HepG2 (cell line): ENCODE measurements around the gene MYO19. TPM values are rescaled to one million over a fixed set of nuclear protein-coding genes. Genes with fewer than 3 reads are reported as not detected.

Source experiments
- DMAP1 ChIP-seq: IDR thresholded peaks from 2 replicates; pipeline ENCODE4 v1.6.1; 2016
- EEA1 ChIP-seq: sonication (generic); formaldehyde crosslinking; IDR thresholded peaks from 2 replicates; pipeline ENCODE4 v1.5.1; 2020; ENCODE audit warnings: mild to moderate bottlenecking, missing genetic modification reagents, borderline replicate concordance
- FOXO4 ChIP-seq: sonication (generic); formaldehyde crosslinking; conservative IDR thresholded peaks from 2 replicates; pipeline ENCODE4 v1.8.1; 2023; ENCODE audit warnings: missing genetic modification reagents
- HDAC6 ChIP-seq: fragments of 200-600 bp; sonication (generic); IDR thresholded peaks from 2 replicates; pipeline ENCODE4 v1.7.0; 2017; ENCODE audit warnings: mild to moderate bottlenecking, antibody characterized with exemption, low read length, low read depth
- HOXA3 ChIP-seq: sonication (generic); formaldehyde crosslinking; IDR thresholded peaks from 2 replicates; pipeline ENCODE4 v1.5.0; 2020; ENCODE audit warnings: missing genetic modification reagents
- HOXA9 ChIP-seq: sonication (generic); formaldehyde crosslinking; IDR thresholded peaks from 2 replicates; pipeline ENCODE4 v1.8.1; 2022; ENCODE audit warnings: missing genetic modification reagents, mild to moderate bottlenecking, moderate library complexity, borderline replicate concordance
- IRF2 ChIP-seq: IDR thresholded peaks from 2 replicates; pipeline ENCODE4 v1.6.1; 2018; ENCODE audit warnings: missing genetic modification reagents, missing compliant biosample characterization
- KLF13 ChIP-seq: sonication (generic); formaldehyde crosslinking; IDR thresholded peaks from 2 replicates; pipeline ENCODE4 v1.4.0; 2020; ENCODE audit warnings: mild to moderate bottlenecking, missing genetic modification reagents
- MED13 ChIP-seq: sonication (generic); formaldehyde crosslinking; IDR thresholded peaks from 2 replicates; pipeline ENCODE4 v1.5.0; 2020; ENCODE audit warnings: missing genetic modification reagents
- NFYC ChIP-seq: IDR thresholded peaks from 2 replicates; pipeline ENCODE4 v1.6.1; 2016; ENCODE audit warnings: missing genetic modification reagents, missing compliant biosample characterization
- RBAK ChIP-seq: sonication (generic); formaldehyde crosslinking; IDR thresholded peaks from 2 replicates; pipeline ENCODE4 v1.5.1; 2020; ENCODE audit warnings: mild to moderate bottlenecking, missing genetic modification reagents
- SP1 ChIP-seq, 2 experiments: fragments of 450-650 bp in 1 of 2; sonication (generic) in 1 of 2; formaldehyde crosslinking in 1 of 2; IDR thresholded peaks; 2 replicates each; pipeline versions ENCODE4 v1.4.0 to v1.6.1; 2016 to 2020; ENCODE audit warnings: missing genetic modification reagents in 1 of 2
- TBX2 ChIP-seq: sonication (generic); formaldehyde crosslinking; IDR thresholded peaks from 2 replicates; pipeline ENCODE4 v1.5.0; 2020; ENCODE audit warnings: missing genetic modification reagents, mild to moderate bottlenecking, borderline replicate concordance
- TBX3 ChIP-seq: fragments of 450-650 bp; IDR thresholded peaks from 2 replicates; pipeline ENCODE4 v1.6.1; 2017; ENCODE audit warnings: antibody characterized with exemption, mild to moderate bottlenecking, inconsistent platforms, borderline replicate concordance
- ZBTB8A ChIP-seq: sonication (generic); formaldehyde crosslinking; IDR thresholded peaks from 2 replicates; pipeline ENCODE4 v1.4.0; 2020; ENCODE audit warnings: mild to moderate bottlenecking, low read depth, missing genetic modification reagents, borderline replicate concordance
- ZNF143 ChIP-seq: sonication (generic); formaldehyde crosslinking; IDR thresholded peaks from 2 replicates; pipeline ENCODE4 v1.4.0; 2020; ENCODE audit warnings: missing genetic modification reagents
- ZNF256 ChIP-seq: sonication (generic); formaldehyde crosslinking; conservative IDR thresholded peaks from 2 replicates; pipeline ENCODE4 v1.4.0; 2020; ENCODE audit warnings: missing genetic modification reagents
- ZNF260 ChIP-seq: sonication (generic); formaldehyde crosslinking; IDR thresholded peaks from 2 replicates; pipeline ENCODE4 v1.4.0; 2020; ENCODE audit warnings: missing genetic modification reagents, low read depth, mild to moderate bottlenecking, borderline replicate concordance
- polyA plus RNA-seq, 8 experiments: library from polyadenylated mRNA; depleted of rRNA in 3 of 8; stranded (reverse) in 7 of 8; unstranded in 1 of 8; fragments of >200 nt; fragmentation: Illumina TruSeq in 4 of 8; extraction: Trizol in 4 of 8; gene quantifications; 2 replicates each; pipeline versions ENCODE4 v1.2.1 to v1.2.3, GENCODE V29; 2011 to 2016; ENCODE audit warnings: low read depth in 4 of 8, missing spikeins in 1 of 8, mixed read lengths in 1 of 8; ENCODE audit not compliant: insufficient read depth in 1 of 8
- total RNA-seq, 5 experiments: library from RNA; depleted of rRNA; stranded (reverse); fragments of >200 nt; fragmentation: Illumina TruSeq; extraction: Trizol; gene quantifications; 2 replicates each; pipeline ENCODE4 v1.2.3, GENCODE V29; 2016; ENCODE audit warnings: low read depth in 1 of 5

The MYO19 gene
- total and polyA plus RNA-seq, 2 of the 13 experiments (the other 11 are each of a cell fraction or from before 2014, with no cell fraction given) = 75.7 to 82.3 TPM

GRCh38 chr17:36486204-36487194, 48.2 kb downstream of the MYO19 start, which contains the start of gene ZNHIT3 (continued):
- TF ChIP-seq NFYC (CRISPR knock-in tag) = peak; percentile 94
- no peak for TF ChIP-seq ZNF260 (CRISPR knock-in tag)
- TF ChIP-seq ZNF256 (CRISPR knock-in tag) = no peak
- 0 out of 2 replicates have a peak, but pooled peaks have one; percentile 63 for TF ChIP-seq HOXA9
- peak; percentile 85 for TF ChIP-seq IRF2 (CRISPR knock-in tag)
- TF ChIP-seq FOXO4 (CRISPR knock-in tag) = no peak
- no peak for TF ChIP-seq TBX2 (CRISPR knock-in tag)
- TF ChIP-seq EEA1 (CRISPR knock-in tag) = peak; percentile 80; the same call in 1 of the 2 replicates
- no peak for TF ChIP-seq MED13
- no peak for TF ChIP-seq RBAK (CRISPR knock-in tag)
- no peak for TF ChIP-seq KLF13
- no peak; the same call in 1 of the 2 replicates for TF ChIP-seq ZNF143 (CRISPR knock-in tag)
- TF ChIP-seq HDAC6 = no peak
- no peak for TF ChIP-seq ZBTB8A (CRISPR knock-in tag)
- TF ChIP-seq TBX3 = no peak
- TF ChIP-seq HOXA3 = peak; percentile 77; the same call in 1 of the 2 replicates
- no peak for TF ChIP-seq SP1 (IDR thresholded peaks at IDR 0.05)
- TF ChIP-seq SP1 (CRISPR knock-in tag; IDR thresholded peaks at IDR 0.05) = peak; percentile 98
- TF ChIP-seq DMAP1 = peak; percentile 76
- TF ChIP-seq, all 625 proteins: peak for 241
